Measurements from ENCODE around the gene SUN1.
A peak's percentile ranks its signal among the peaks of the same experiment; 100 is the strongest.
"Not testable (repeated sequence)": the region's sequence is repeated elsewhere in the genome, so short reads cannot be mapped to it uniquely, and the experiment has no call there.

SUN1 gene

DNA sequence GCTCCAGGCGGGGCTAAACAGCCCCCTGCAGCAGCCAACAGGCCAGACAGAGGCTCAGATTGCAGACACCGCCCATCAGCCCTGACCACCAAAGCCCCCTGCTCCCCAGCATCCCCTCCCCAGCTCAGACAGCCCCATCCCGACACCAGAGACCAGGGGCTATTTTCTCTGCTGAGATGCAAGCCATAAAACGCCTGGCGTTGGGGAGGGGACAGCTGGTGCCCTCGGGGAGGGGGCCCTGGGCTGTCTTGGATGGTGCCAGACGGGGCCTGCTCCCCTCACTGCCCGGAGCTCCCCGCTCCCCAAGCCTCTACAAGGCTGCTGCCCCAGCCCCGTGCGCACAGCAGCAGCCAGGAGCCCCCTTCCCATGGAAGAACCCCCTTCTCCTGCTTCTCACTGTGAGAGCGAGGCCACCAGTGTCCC is 75.9 kb downstream of the SUN1 start:
- H3F3A ChIP-seq (ENCODE audit: insufficient read depth, low read length) = peaks cover 4% of the 10 kb centered on the region; the same call in 1 of the 2 replicates
- H3K27me3 ChIP-seq (replicated peaks; ENCODE audit: insufficient read depth, low read length) = peaks cover 11% of the 10 kb centered on the region
- H3K9me3 ChIP-seq (replicated peaks; ENCODE audit: insufficient read depth, low read length) = no peaks in the 10 kb centered on the region; the same call in 1 of the 2 replicates
- H3K4me1 ChIP-seq (ENCODE audit: low read length) = no peaks in the 10 kb centered on the region
- H3K4me2 ChIP-seq (ENCODE audit: low read depth, low read length) = no peak overlapping the region
- H3K79me2 ChIP-seq (ENCODE audit: low read length) = no peaks in the 10 kb centered on the region
- no peak overlapping the region for H3K4me3 ChIP-seq (ENCODE audit: low read length)
- H3K9me2 ChIP-seq (replicated peaks; ENCODE audit: insufficient read depth, low read length) = no peaks in the 10 kb centered on the region
- no peaks in the 10 kb centered on the region for H3K36me3 ChIP-seq (replicated peaks; ENCODE audit: insufficient read depth, low read length)
- DNase-seq = no peak
- H4K20me1 ChIP-seq (ENCODE audit: insufficient read depth, low read length) = no peaks in the 10 kb centered on the region
- no peak for TF ChIP-seq EZH2 (optimal IDR thresholded peaks at IDR 0.05; ENCODE audit: low read depth, low read length)
- no peak for TF ChIP-seq EZH2phosphoT487 (IDR thresholded peaks at IDR 0.05; ENCODE audit: low read length)
- TF ChIP-seq CTCF (IDR thresholded peaks at IDR 0.05; ENCODE audit: low read length) = no peak
- no peak overlapping the region for H3K27ac ChIP-seq (ENCODE audit: low read length)
- no peak overlapping the region for H3K9ac ChIP-seq (ENCODE audit: low read length)
- no peak overlapping the region for H2AFZ ChIP-seq (ENCODE audit: low read length)

- not testable (repeated sequence) for H3K27ac ChIP-seq (ENCODE audit: low read length); H3K4me1 ChIP-seq (ENCODE audit: low read length); H3K4me3 ChIP-seq (ENCODE audit: low read length); H4K20me1 ChIP-seq (ENCODE audit: insufficient read depth, low read length); H2AFZ ChIP-seq (ENCODE audit: low read length); H3K4me2 ChIP-seq (ENCODE audit: low read depth, low read length); DNase-seq; H3K9me3 ChIP-seq (replicated peaks; ENCODE audit: insufficient read depth, low read length); H3K36me3 ChIP-seq (replicated peaks; ENCODE audit: insufficient read depth, low read length); H3K9ac ChIP-seq (ENCODE audit: low read length); H3F3A ChIP-seq (ENCODE audit: insufficient read depth, low read length); H3K9me2 ChIP-seq (replicated peaks; ENCODE audit: insufficient read depth, low read length); H3K79me2 ChIP-seq (ENCODE audit: low read length)
- peaks cover 11% of the 10 kb centered on the region for H3K27me3 ChIP-seq (replicated peaks; ENCODE audit: insufficient read depth, low read length)
- peak; percentile 29 for TF ChIP-seq CTCF (IDR thresholded peaks at IDR 0.05; ENCODE audit: low read length)
Observed at GRCh38 chr7:908591-909357, 76.5 kb downstream of the SUN1 start.

GRCh38 chr7:909358-910329 is 77.4 kb downstream of the SUN1 start:
- TF ChIP-seq EZH2 (optimal IDR thresholded peaks at IDR 0.05; ENCODE audit: low read depth, low read length) = no peak
- TF ChIP-seq CTCF (IDR thresholded peaks at IDR 0.05; ENCODE audit: low read length) = no peak
- no peak for TF ChIP-seq EZH2phosphoT487 (IDR thresholded peaks at IDR 0.05; ENCODE audit: low read length)
- Histone ChIP-seq H3K9ac (ENCODE audit: low read length) (no peak overlapping the region), H3K27ac (ENCODE audit: low read length) (no peak overlapping the region), H4K20me1 (ENCODE audit: insufficient read depth, low read length) (no peaks in the 10 kb centered on the region), H3K36me3 (replicated peaks; ENCODE audit: insufficient read depth, low read length) (no peaks in the 10 kb centered on the region), H3K9me2 (replicated peaks; ENCODE audit: insufficient read depth, low read length) (no peaks in the 10 kb centered on the region), H2AFZ (ENCODE audit: low read length) (no peak overlapping the region), H3F3A (ENCODE audit: insufficient read depth, low read length) (peaks cover 4% of the 10 kb centered on the region; the same call in 1 of the 2 replicates), H3K4me1 (ENCODE audit: low read length) (no peaks in the 10 kb centered on the region), H3K27me3 (replicated peaks; ENCODE audit: insufficient read depth, low read length) (peaks cover 11% of the 10 kb centered on the region), H3K9me3 (replicated peaks; ENCODE audit: insufficient read depth, low read length) (no peaks in the 10 kb centered on the region; the same call in 1 of the 2 replicates), H3K4me3 (ENCODE audit: low read length) (no peak overlapping the region), H3K4me2 (ENCODE audit: low read depth, low read length) (no peak overlapping the region), H3K79me2 (ENCODE audit: low read length) (no peaks in the 10 kb centered on the region)
- no peak for DNase-seq
